Measurements from ENCODE around the gene LRRC55.

- TF ChIP-seq CTCF (IDR thresholded peaks at IDR 0.05; ENCODE audit: poor library complexity): no peak
- TF ChIP-seq EZH2phosphoT487 (IDR thresholded peaks at IDR 0.05; ENCODE audit: low read depth, severe bottlenecking, unreplicated experiment): no peak
These were observed 23.2 kb upstream of the LRRC55 start for GRCh38 chr11:57158599-57158998.

Data from hepatocyte (in vitro differentiated cells).